ENCODE data around the gene MGMT.

MGMT gene

GRCh38 chr10:129522041-129522585 is 55.1 kb downstream of the MGMT start:
- no peak for DNase-seq

- DNase-seq: no peak
Observed at GRCh38 chr10:129523031-129523722, 56.1 kb downstream of the MGMT start.

- DNase-seq: no peak
Observed at GRCh38 chr10:129523723-129524316, 56.8 kb downstream of the MGMT start.

- DNase-seq: no peak
Observed at GRCh38 chr10:129524936-129525335, 57.9 kb downstream of the MGMT start.

GRCh38 chr10:129525401-129525801 is 58.4 kb downstream of the MGMT start:
- no peak for DNase-seq

GRCh38 chr10:129526943-129527342 is 59.9 kb downstream of the MGMT start:
- DNase-seq: no peak

GRCh38 chr10:129528376-129528978 is 61.4 kb downstream of the MGMT start:
- DNase-seq: no peak

- DNase-seq: no peak
Observed at GRCh38 chr10:129530581-129530980, 63.5 kb downstream of the MGMT start.

GRCh38 chr10:129531195-129531968 is 64.3 kb downstream of the MGMT start:
- peak; percentile 39 for DNase-seq

GRCh38 chr10:129531969-129532660 is 65.1 kb downstream of the MGMT start:
- DNase-seq: no peak

GRCh38 chr10:129532838-129533237 is 65.8 kb downstream of the MGMT start:
- no peak for DNase-seq

GRCh38 chr10:129533281-129533680 is 66.2 kb downstream of the MGMT start:
- no peak for DNase-seq

- no peak for DNase-seq
Observed at GRCh38 chr10:129534826-129535225, 67.8 kb downstream of the MGMT start.

GRCh38 chr10:129536336-129536735 is 69.3 kb downstream of the MGMT start:
- DNase-seq: no peak

- DNase-seq: no peak
Observed at GRCh38 chr10:129537151-129537550, 70.1 kb downstream of the MGMT start.

GRCh38 chr10:129538236-129538635 is 71.2 kb downstream of the MGMT start:
- no peak for DNase-seq

GRCh38 chr10:129541200-129541599 is 74.2 kb downstream of the MGMT start:
- no peak for DNase-seq

GRCh38 chr10:129541748-129542487 is 74.9 kb downstream of the MGMT start:
- no peak for DNase-seq

- DNase-seq: no peak
Observed at GRCh38 chr10:129542589-129542988, 75.5 kb downstream of the MGMT start.

- no peak for DNase-seq
Observed at GRCh38 chr10:129544205-129545202, 77.5 kb downstream of the MGMT start.

GRCh38 chr10:129545261-129545660 is 78.2 kb downstream of the MGMT start:
- peak; percentile 72 for DNase-seq
